ENCODE results near the gene TOMM20.
"Not testable (repeated sequence)": the region's sequence is repeated elsewhere in the genome, so short reads cannot be mapped to it uniquely, and the experiment has no call there.

The TOMM20 gene

DNA sequence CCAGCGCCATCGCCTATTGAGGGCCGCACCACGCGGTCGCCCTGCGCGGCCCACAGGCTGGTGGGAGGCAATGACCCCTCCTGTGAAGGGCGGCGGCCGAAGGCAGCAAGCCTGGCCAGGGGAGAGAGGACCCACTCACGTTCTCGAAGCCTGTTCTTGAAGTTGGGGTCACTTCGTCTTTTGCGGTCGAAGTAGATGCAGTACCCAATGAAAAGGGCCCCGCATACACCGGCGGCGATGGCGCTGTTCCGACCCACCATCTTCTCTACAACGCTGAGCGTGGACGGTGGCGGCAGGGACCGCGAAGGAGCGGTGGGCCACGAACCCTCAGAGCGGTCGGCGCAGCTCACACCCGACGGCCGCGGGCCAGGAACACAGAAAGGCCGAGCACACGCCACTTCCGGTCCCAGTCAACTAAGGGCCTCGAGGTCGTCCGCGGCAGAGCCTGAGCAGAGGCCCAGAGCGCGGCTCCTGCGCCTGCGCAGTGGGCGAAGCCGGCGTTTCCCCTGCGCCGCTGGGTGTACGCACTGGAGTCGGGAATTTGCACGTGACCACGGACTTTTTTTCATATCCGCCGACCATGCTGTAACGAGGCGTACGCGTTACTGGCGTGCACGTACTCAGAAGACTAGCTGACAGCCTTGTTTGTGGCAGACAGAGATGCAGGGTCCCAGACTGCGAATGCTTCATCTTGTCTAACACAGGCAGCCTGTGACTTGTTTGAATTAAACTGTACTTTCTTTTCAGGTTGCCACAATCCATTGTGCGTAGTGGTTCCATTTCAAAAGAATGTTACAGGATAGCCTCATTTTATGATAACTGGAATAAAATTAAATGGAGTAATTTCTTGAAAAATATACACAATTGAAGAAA, at the start of gene TOMM20:
Gene TOMM20, minus strand, starts transcription at position 382 of the 873 bp plus-strand sequence. Its CDS starts 122 bp downstream, at position 260.
- peak; percentile 88 to 90 for DNase-seq

- DNase-seq, result no peak
These were observed 47.8 kb upstream of the TOMM20 start for GRCh38 chr1:235176486-235176885.

GRCh38 chr1:235169986-235170385, 41.3 kb upstream of the TOMM20 start:
- no peak for DNase-seq

DNA sequence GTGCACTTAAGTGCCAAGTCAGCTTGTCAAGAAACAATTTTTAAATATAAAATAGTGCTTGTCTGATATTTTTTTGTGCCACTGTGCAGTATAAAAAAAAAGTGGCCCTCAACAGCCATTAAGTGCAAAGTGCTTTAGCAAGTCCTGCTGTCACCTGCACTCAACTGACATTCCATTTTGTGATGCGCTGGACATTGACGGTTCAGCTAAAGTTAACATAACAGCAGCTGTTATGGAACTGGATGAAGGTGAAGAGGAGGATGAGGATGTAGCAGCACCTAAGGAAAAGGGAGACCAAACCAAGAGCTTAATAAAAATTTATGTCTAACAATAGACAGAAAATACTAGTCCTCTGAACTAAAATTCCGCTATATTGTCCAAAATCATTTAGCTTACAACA, 39.7 kb upstream of the TOMM20 start:
- no peak for DNase-seq

GRCh38 chr1:235161685-235162327, 33.2 kb upstream of the TOMM20 start:
- DNase-seq, result no peak

GRCh38 chr1:235160957-235161684, 32.5 kb upstream of the TOMM20 start, which contains the start of gene RBM34:
RBM34 (minus strand) TSS chr1:235161250; CDS start chr1:235161226, 24 bp downstream.
- peak; percentile 88 to 89 for DNase-seq

- DNase-seq, result peak in 1 of 2 experiments; percentile 9
These were observed 31.8 kb upstream of the TOMM20 start for GRCh38 chr1:235160383-235160956.

DNA sequence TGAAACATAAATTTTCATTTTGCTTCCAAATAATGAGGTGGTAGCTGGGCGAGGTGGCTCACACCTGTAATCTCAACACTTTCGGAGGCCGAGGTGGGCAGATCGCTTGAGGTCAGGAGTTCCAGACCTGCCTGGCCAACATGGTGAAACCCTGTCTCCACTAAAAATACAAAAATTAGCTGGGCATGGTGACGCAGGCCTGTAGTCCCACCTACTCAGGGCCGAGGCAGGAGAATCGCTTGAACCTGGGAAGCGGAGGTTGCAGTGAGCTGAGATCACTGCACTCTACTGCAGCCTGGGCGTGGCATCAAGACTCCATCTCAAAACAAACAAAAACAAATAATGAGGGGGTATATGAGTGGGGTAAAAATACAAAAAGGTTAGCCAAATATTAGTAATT, 31.3 kb upstream of the TOMM20 start:
- DNase-seq, result not testable (repeated sequence)

DNA sequence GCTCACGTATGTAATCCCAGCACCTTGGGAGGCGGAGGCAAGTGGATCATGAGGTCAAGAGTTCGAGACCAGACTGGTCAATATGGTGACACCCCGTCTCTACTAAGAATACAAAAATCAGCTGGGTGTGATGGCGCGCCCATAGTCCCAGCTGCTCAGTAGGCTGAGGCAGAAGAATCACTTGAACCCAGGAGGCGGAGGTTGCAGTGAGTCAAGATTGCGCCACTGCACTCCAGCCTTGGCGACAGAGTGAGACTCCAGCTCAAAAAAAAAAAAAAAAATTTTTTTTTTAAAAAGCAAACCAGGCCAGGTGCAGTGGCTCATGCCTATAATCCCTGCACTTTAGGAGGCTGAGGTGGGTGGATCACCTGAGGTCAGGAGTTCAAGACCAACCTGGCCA, 30.6 kb upstream of the TOMM20 start:
- not testable (repeated sequence) for DNase-seq

- DNase-seq, result no peak
These were observed 30.0 kb upstream of the TOMM20 start for GRCh38 chr1:235158680-235159079.

DNA sequence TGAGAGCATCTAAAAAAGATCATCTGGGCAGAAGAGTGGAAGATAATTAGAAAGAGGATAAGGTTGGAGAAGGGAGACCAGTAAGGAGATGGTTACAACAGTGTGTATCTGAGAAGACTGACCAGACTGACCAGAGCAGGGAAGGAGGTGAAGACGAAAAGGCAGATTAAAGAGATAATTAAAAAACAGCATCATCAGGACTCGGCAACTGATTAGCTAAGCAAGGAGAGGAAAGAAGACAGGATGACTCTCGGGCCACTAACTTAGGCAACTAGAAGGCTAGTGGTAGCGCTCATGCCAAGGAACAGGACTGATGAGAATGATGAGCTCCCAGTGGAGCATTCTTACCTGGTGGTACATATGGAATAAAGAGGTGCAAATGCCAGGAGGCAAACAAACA, 28.5 kb upstream of the TOMM20 start:
- no peak for DNase-seq

DNA sequence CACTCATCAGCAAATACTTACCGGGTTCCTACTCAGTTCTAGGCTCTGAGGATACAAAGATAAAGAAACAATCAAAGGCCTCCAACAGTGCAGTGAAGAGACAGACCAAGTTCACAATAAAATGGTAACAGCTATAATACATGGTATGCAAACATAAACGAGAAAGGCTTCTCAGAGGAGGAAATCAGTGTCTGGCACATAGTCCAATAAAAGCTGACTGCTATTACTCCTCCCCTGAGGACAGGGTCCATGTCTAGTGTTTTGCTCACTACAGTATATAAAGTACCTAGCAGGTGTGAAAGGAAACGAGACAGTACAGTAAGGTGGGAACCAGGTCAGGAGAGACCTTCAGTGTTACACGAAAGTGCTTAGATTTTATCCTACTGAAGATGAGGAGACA, 28.1 kb upstream of the TOMM20 start:
- DNase-seq, result no peak

DNA sequence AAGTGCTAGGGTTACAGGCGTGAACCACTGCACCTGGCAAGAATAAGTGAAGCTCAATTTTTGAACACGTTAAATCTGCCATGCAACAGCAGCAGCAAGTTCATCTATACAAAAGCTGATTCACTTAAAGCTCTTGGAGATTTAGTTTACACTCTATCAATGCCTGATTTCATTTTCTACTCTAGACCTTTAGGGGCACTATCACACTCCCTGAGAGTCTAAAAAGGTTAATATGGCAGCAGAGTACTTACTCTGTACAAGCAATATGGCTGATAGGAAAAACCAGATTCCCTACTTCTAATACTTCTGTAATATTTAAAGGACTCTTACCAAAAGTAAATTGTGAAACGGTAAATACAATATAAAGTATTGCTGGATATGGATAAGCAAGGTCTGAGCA, 27.6 kb upstream of the TOMM20 start:
- no peak for DNase-seq

DNA sequence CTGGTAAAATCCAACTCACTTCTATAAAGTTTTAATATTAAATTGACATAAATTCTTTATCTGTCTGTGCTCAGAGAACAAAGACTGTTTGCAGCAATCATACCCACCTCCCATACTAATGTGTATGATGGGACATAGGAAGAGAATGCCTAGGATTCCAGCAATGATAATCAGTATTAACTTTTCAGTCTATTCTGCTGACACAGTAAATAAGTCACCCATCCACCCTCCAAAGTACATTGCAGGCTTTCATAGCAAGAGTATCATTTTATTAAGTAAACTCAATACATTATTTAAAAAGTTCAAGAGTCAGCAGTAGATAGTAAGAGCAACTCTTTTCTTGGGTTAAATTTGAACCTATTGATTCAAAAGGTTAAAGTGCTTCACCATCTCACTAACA, 23.6 kb upstream of the TOMM20 start:
- DNase-seq, result no peak

DNA sequence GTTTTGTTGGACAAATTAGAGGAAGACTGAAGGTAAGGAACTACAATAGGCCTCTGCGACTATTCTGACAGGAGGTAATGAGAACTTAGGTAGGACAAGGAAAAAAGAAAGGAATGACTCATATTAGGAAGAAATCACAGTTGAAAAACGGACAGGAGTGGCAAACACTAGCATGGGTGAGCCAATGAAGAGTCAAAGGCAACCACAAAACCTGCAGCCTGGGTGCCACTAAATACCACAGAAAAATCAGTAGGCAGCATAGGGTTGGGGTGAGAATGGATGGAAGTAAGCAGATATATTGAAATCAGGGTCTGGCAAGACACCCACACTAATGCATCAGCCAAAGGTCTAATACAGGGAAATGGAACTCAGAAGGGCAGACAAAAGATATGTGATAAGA, 22.4 kb upstream of the TOMM20 start:
- DNase-seq, result no peak

GRCh38 chr1:235149824-235150223, 21.2 kb upstream of the TOMM20 start:
- DNase-seq, result no peak

DNA sequence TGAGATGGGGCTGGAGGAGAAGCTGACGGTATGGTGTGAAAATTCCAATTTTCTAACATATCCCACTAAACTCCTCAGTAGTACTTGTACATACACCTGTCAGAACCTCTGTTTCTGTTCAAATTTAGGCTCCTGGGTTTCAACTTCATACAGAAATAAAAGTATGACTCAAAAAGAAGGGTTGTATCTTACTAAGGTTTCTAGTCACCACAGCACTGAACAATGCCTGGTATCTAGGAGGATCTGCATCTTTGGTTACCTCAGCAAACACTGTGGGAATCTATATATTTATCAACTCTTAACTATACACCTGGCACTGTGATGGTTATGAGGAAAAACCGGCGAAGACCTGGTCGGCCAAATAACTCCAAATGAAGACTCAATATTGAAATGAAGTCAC, 18.6 kb upstream of the TOMM20 start:
- DNase-seq, result no peak

DNA sequence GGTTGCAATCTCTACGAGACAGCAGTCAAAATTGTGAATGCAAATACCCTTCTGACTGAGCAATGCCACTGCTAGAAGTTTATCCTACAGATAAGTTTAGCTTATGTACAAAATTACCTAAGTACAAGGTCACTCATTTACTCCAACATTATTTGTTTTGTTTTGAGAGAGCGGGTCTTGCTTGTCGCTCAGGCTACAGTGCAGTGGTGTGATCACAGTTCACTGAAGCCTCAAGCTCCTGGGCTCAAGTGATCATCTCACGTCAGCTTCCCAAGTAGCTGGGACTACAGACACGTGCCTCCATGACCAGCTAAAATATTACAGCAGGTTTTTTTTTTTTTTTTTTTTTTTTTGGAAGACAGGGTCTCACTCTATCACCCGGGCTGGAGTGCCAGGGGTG, 17.0 kb upstream of the TOMM20 start:
- DNase-seq, result no peak

- no peak for DNase-seq
These were observed 14.4 kb upstream of the TOMM20 start for GRCh38 chr1:235142991-235143390.

DNA sequence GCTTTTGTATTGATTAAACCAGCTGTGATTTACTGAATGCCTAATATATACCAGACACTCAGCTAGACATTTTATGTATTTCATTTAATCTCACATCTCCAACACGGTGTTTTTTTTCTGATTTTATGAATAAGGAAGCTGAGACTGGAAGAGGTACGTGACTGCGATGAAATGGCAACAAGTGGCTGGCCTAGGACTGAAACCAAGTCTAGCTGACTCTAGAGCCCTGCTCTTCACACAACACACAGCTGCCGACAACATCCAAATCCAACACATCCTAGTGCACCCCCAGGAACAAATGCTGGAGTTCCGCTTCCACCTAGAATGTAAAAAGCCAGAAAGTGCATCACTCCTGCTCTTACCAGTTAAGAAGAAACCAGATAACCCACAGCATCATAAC, 10.7 kb upstream of the TOMM20 start:
- DNase-seq, result no peak

DNA sequence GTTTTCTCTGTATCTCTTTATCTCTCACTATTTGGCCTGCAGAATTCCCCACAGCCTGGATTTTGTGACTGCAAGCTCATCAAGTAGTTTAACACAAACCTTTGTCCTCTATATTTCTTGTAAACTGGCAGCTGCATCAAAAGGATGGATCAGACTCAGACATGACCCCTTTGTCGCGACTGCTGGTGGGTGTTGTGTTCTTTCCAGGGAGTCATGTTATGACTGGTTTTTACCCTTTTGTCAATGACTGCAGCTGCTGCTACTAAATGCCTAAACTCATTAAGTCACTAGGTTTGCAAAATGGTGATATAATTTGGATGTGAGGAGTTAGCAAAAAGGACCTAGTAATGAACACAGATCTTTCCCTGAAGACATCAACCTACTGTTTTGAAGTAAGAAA, 10.2 kb upstream of the TOMM20 start:
- DNase-seq, result no peak

DNA sequence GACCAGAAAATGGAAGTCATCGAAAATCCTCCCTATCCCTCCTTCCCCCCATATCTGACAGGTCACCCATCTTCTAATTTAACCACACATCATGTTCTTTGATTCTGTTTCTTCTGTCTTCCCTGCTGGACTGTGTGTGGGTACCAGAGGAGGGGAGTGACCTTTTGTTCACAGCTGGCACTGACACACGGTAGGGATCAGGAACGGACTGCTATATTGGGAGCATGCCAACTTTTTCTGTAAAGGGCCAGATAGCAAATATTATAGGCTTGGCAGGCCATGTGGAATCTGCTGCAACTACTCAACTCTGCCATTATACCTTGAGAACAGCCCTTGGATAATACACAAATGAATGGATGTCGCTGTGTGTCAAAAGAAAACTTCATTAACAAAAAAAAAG, 7.5 kb upstream of the TOMM20 start:
- no peak for DNase-seq

DNA sequence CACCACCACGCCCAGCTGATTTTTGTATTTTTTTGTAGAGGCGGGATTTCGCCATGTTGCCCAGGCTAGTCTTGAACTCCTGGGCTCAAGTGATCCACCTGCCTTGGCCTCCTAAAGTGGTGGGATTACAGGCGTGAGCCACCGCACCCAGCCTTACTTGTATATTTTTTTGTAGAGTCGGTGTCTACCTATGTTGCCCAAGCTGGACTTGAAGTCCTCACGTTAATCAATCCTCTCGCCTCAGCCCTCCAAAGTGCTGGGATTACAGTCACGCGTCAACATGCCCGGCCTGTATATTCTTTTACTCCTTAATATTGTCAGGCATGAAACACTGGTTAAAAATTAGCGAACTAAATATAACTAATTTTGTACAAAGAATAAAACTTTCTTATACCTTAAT, 5.5 kb upstream of the TOMM20 start:
- no peak for DNase-seq

Data from activated CD4-positive, alpha-beta T cell treated with anti-CD3 and anti-CD28 coated beads, Interleukin-2, amount 50 U/mL, for 4 hours (primary cell).